Measurements from ENCODE around the gene DPCD.

- TF ChIP-seq CTCF (IDR thresholded peaks at IDR 0.05), result no peak
- TF ChIP-seq EZH2 (IDR thresholded peaks at IDR 0.05), result no peak
Measured at GRCh38 chr10:101572126-101572525, 16.0 kb upstream of the DPCD start.
